Lower lobe of right lung (tissue), 2 donors: ENCODE results near the gene EMSY. TPM values are rescaled to one million over a fixed set of nuclear protein-coding genes. Genes with fewer than 3 reads are reported as not detected.
A peak's percentile ranks its signal among the peaks of the same experiment; 100 is the strongest.

Experiments used
- ATAC-seq, 2 donors: fragments of 200-7000 bp; cut with Tn5 transposase; one replicate each; pipeline ENCODE4 v1.9.1; 2020 to 2022; ENCODE audit warnings: mild to moderate bottlenecking in 2 of 2, moderate library complexity in 2 of 2
- DNase-seq: peaks from one replicate; pipeline ENCODE4 v3.0.0-alpha.2; 2020
- H3K27ac ChIP-seq: fragments of 200-600 bp; one replicate; pipeline ENCODE4 v1.8.0; 2022
- H3K27me3 ChIP-seq: fragments of 200-600 bp; one replicate; pipeline ENCODE4 v1.8.0; 2022; ENCODE audit warnings: low read depth
- H3K36me3 ChIP-seq: fragments of 200-600 bp; one replicate; pipeline ENCODE4 v1.8.0; 2022; ENCODE audit warnings: mild to moderate bottlenecking
- H3K4me1 ChIP-seq: fragments of 200-600 bp; one replicate; pipeline ENCODE4 v1.8.0; 2022
- H3K4me3 ChIP-seq: fragments of 200-600 bp; one replicate; pipeline ENCODE4 v1.8.0; 2022; ENCODE audit warnings: mild to moderate bottlenecking
- H3K9me3 ChIP-seq: fragments of 200-600 bp; one replicate; pipeline ENCODE4 v1.8.0; 2022
- CTCF ChIP-seq: fragments of 200-600 bp; IDR thresholded peaks from one replicate; pipeline ENCODE4 v1.8.0; 2022; ENCODE audit warnings: antibody characterized with exemption, mild to moderate bottlenecking
- intact Hi-C: fragments of 100-400 bp; cut with DNase I; formaldehyde crosslinking; loops from one replicate; pipeline ENCODE4 v1.11.0; 2022
- total RNA-seq: library from RNA; stranded (reverse); fragmentation: NEBNext Ultra II Directional; extraction: Animal tissue kit (Norgen Biotek cat#: 25700); gene quantifications from one replicate; pipeline ENCODE4 v1.2.1, GENCODE V29; 2021
- donor health status: DM: no; HTN: yes; CAD: no; lungs with severe emphysema.

The EMSY gene
- total RNA-seq, 1 donor from 2014 or later: 21.1 TPM

- H3K9me3 ChIP-seq: no peaks in the 10 kb centered on the region
- intact Hi-C loops: no loop called here
- no peak for ATAC-seq
- no peak for DNase-seq
- no peak overlapping the region for H3K27ac ChIP-seq
- H3K36me3 ChIP-seq: peaks cover 90% of the 10 kb centered on the region
- H3K4me1 ChIP-seq: no peaks in the 10 kb centered on the region
- no peaks in the 10 kb centered on the region for H3K27me3 ChIP-seq
- no peak for TF ChIP-seq CTCF
- H3K4me3 ChIP-seq: no peak overlapping the region
Observed at GRCh38 chr11:76456571-76456970, 11.8 kb downstream of the EMSY start.

- Histone ChIP-seq H3K4me1 (no peaks in the 10 kb centered on the region), H3K27ac (no peak overlapping the region), H3K9me3 (no peaks in the 10 kb centered on the region), H3K36me3 (peaks cover 77% of the 10 kb centered on the region), H3K4me3 (no peak overlapping the region), H3K27me3 (no peaks in the 10 kb centered on the region)
- ATAC-seq (no peak), DNase-seq (no peak)
- intact Hi-C loops: no loop called here
- peak; percentile 38 for TF ChIP-seq CTCF
Observed at GRCh38 chr11:76459299-76459698, 14.5 kb downstream of the EMSY start.

GRCh38 chr11:76459846-76460245, 15.0 kb downstream of the EMSY start:
- H3K9me3 ChIP-seq: no peaks in the 10 kb centered on the region
- no peak overlapping the region for H3K27ac ChIP-seq
- intact Hi-C loops: no loop called here
- no peak overlapping the region for H3K4me3 ChIP-seq
- TF ChIP-seq CTCF: no peak
- no peak for ATAC-seq
- H3K4me1 ChIP-seq: no peaks in the 10 kb centered on the region
- DNase-seq: no peak
- H3K36me3 ChIP-seq: peaks cover 77% of the 10 kb centered on the region
- no peaks in the 10 kb centered on the region for H3K27me3 ChIP-seq

GRCh38 chr11:76462317-76462716, 17.5 kb downstream of the EMSY start:
- no peaks in the 10 kb centered on the region for H3K4me1 ChIP-seq
- H3K9me3 ChIP-seq: no peaks in the 10 kb centered on the region
- H3K27me3 ChIP-seq: no peaks in the 10 kb centered on the region
- H3K4me3 ChIP-seq: no peak overlapping the region
- no peak for TF ChIP-seq CTCF
- ATAC-seq (no peak), DNase-seq (no peak)
- no peak overlapping the region for H3K27ac ChIP-seq
- intact Hi-C loops: no loop called here
- H3K36me3 ChIP-seq: peaks cover 76% of the 10 kb centered on the region

GRCh38 chr11:76465701-76466100, 20.9 kb downstream of the EMSY start:
- Histone ChIP-seq H3K4me1 (no peaks in the 10 kb centered on the region), H3K4me3 (no peak overlapping the region), H3K27me3 (no peaks in the 10 kb centered on the region), H3K27ac (no peak overlapping the region), H3K36me3 (peaks cover 66% of the 10 kb centered on the region), H3K9me3 (no peaks in the 10 kb centered on the region)
- intact Hi-C loops: no loop called here
- no peak for ATAC-seq
- no peak for TF ChIP-seq CTCF
- no peak for DNase-seq

DNA sequence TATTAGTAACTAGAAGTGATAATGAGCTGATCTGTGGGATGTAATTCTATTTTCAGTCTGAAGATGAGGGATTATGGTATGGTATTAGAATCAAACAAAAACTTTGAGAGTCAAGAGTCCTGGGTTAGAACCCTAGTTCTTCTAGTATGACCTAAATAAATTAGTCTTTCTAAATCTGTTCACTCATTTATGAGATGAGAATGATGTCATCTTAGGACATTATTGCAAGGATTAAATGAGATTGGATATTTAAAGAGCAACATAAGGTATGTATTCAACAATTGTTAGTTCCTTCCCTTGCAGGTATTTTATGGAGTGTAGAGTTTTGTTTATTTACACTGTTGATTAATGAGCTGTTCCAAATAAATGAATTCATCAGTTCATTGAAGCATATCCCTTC, 21.8 kb downstream of the EMSY start:
- intact Hi-C loops: no loop called here
- no peak for ATAC-seq
- H3K4me3 ChIP-seq: no peak overlapping the region
- no peak for DNase-seq
- H3K4me1 ChIP-seq: no peaks in the 10 kb centered on the region
- no peak for TF ChIP-seq CTCF
- peaks cover 60% of the 10 kb centered on the region for H3K36me3 ChIP-seq
- no peak overlapping the region for H3K27ac ChIP-seq
- no peaks in the 10 kb centered on the region for H3K27me3 ChIP-seq
- no peaks in the 10 kb centered on the region for H3K9me3 ChIP-seq
